DND-41 (cell line): ENCODE results near the gene VHLL.

ENCODE experiments used
- CTCF ChIP-seq: IDR thresholded peaks from 2 replicates; pipeline ENCODE4 v1.5.1; 2012; ENCODE audit warnings: borderline replicate concordance, low read length, moderate library complexity, mild to moderate bottlenecking; ENCODE audit not compliant: poor library complexity, severe bottlenecking; ENCODE audit errors: extremely low read depth
- EZH2 ChIP-seq: IDR thresholded peaks from 3 replicates; pipeline ENCODE4 v1.6.1; 2012; ENCODE audit warnings: borderline replicate concordance, low read depth, mild to moderate bottlenecking, moderate library complexity, low read length, inconsistent platforms; ENCODE audit not compliant: severe bottlenecking

DNA sequence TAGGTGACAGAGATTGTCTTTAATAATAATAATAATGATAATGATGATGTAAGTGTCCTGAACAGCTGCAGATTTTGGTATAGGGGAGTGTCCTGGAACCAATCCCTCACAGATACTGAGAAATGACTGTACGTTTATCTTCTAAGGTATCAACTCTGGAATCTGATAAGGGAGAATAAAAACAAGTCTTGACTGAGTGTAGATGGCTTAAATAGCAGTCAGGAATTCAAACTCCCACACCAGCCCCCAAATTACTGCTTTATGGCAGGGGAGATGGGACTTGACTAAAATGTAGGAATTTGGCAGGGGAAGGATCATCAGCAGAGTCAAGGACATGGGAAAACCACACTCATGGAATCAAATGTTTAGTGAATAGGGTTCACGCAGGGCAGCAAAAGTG, 6.1 kb upstream of the VHLL start:
- TF ChIP-seq CTCF (no peak), EZH2 (no peak)
